ENCODE measurements around the gene HSPA4.

The HSPA4 gene

GRCh38 chr5:133066045-133066444, 14.2 kb downstream of the HSPA4 start:
- TF ChIP-seq EP300 (IDR thresholded peaks at IDR 0.05; ENCODE audit: borderline replicate concordance), result no peak
- TF ChIP-seq TCF12 (IDR thresholded peaks at IDR 0.05; ENCODE audit: low read depth), result no peak
- TF ChIP-seq NFIC (IDR thresholded peaks at IDR 0.05), result no peak
- no peak for TF ChIP-seq CREB1 (IDR thresholded peaks at IDR 0.05; ENCODE audit: low read depth)
- no peak for TF ChIP-seq RAD21 (IDR thresholded peaks at IDR 0.05; ENCODE audit: low read depth)
- TF ChIP-seq, protein P1, sequence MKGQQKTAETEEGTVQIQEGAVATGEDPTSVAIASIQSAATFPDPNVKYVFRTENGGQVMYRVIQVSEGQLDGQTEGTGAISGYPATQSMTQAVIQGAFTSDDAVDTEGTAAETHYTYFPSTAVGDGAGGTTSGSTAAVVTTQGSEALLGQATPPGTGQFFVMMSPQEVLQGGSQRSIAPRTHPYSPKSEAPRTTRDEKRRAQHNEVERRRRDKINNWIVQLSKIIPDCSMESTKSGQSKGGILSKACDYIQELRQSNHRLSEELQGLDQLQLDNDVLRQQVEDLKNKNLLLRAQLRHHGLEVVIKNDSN (IDR thresholded peaks at IDR 0.05), result no peak
- TF ChIP-seq CEBPB (IDR thresholded peaks at IDR 0.05), result no peak
- no peak for TF ChIP-seq EGR1 (IDR thresholded peaks at IDR 0.05)
- TF ChIP-seq, protein P2, sequence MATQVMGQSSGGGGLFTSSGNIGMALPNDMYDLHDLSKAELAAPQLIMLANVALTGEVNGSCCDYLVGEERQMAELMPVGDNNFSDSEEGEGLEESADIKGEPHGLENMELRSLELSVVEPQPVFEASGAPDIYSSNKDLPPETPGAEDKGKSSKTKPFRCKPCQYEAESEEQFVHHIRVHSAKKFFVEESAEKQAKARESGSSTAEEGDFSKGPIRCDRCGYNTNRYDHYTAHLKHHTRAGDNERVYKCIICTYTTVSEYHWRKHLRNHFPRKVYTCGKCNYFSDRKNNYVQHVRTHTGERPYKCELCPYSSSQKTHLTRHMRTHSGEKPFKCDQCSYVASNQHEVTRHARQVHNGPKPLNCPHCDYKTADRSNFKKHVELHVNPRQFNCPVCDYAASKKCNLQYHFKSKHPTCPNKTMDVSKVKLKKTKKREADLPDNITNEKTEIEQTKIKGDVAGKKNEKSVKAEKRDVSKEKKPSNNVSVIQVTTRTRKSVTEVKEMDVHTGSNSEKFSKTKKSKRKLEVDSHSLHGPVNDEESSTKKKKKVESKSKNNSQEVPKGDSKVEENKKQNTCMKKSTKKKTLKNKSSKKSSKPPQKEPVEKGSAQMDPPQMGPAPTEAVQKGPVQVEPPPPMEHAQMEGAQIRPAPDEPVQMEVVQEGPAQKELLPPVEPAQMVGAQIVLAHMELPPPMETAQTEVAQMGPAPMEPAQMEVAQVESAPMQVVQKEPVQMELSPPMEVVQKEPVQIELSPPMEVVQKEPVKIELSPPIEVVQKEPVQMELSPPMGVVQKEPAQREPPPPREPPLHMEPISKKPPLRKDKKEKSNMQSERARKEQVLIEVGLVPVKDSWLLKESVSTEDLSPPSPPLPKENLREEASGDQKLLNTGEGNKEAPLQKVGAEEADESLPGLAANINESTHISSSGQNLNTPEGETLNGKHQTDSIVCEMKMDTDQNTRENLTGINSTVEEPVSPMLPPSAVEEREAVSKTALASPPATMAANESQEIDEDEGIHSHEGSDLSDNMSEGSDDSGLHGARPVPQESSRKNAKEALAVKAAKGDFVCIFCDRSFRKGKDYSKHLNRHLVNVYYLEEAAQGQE (IDR thresholded peaks at IDR 0.05; ENCODE audit: low read depth), result no peak
- TF ChIP-seq TAF1 (IDR thresholded peaks at IDR 0.05; ENCODE audit: low read depth), result no peak
- no peak for TF ChIP-seq FOXM1 (IDR thresholded peaks at IDR 0.05; ENCODE audit: borderline replicate concordance, low read depth)
- TF ChIP-seq YY1 (IDR thresholded peaks at IDR 0.05; ENCODE audit: low read depth), result no peak
- TF ChIP-seq TEAD4 (IDR thresholded peaks at IDR 0.05), result no peak
- TF ChIP-seq ZBTB7A (IDR thresholded peaks at IDR 0.05; ENCODE audit: low read depth), result no peak
- TF ChIP-seq MAX (IDR thresholded peaks at IDR 0.05), result no peak

- TF ChIP-seq, protein P2 (IDR thresholded peaks at IDR 0.05; ENCODE audit: low read depth), result no peak
- TF ChIP-seq NFIC (IDR thresholded peaks at IDR 0.05), result no peak
- no peak for TF ChIP-seq RAD21 (IDR thresholded peaks at IDR 0.05; ENCODE audit: low read depth)
- TF ChIP-seq TEAD4 (IDR thresholded peaks at IDR 0.05), result no peak
- TF ChIP-seq, protein P1 (IDR thresholded peaks at IDR 0.05), result no peak
- TF ChIP-seq EGR1 (IDR thresholded peaks at IDR 0.05), result no peak
- no peak for TF ChIP-seq MAX (IDR thresholded peaks at IDR 0.05)
- no peak for TF ChIP-seq CREB1 (IDR thresholded peaks at IDR 0.05; ENCODE audit: low read depth)
- no peak for TF ChIP-seq TAF1 (IDR thresholded peaks at IDR 0.05; ENCODE audit: low read depth)
- TF ChIP-seq ZBTB7A (IDR thresholded peaks at IDR 0.05; ENCODE audit: low read depth), result no peak
- TF ChIP-seq EP300 (IDR thresholded peaks at IDR 0.05; ENCODE audit: borderline replicate concordance), result no peak
- no peak for TF ChIP-seq TCF12 (IDR thresholded peaks at IDR 0.05; ENCODE audit: low read depth)
- TF ChIP-seq CEBPB (IDR thresholded peaks at IDR 0.05), result no peak
- TF ChIP-seq FOXM1 (IDR thresholded peaks at IDR 0.05; ENCODE audit: borderline replicate concordance, low read depth), result no peak
Measured at GRCh38 chr5:133072021-133072420, 20.2 kb downstream of the HSPA4 start.

DNA sequence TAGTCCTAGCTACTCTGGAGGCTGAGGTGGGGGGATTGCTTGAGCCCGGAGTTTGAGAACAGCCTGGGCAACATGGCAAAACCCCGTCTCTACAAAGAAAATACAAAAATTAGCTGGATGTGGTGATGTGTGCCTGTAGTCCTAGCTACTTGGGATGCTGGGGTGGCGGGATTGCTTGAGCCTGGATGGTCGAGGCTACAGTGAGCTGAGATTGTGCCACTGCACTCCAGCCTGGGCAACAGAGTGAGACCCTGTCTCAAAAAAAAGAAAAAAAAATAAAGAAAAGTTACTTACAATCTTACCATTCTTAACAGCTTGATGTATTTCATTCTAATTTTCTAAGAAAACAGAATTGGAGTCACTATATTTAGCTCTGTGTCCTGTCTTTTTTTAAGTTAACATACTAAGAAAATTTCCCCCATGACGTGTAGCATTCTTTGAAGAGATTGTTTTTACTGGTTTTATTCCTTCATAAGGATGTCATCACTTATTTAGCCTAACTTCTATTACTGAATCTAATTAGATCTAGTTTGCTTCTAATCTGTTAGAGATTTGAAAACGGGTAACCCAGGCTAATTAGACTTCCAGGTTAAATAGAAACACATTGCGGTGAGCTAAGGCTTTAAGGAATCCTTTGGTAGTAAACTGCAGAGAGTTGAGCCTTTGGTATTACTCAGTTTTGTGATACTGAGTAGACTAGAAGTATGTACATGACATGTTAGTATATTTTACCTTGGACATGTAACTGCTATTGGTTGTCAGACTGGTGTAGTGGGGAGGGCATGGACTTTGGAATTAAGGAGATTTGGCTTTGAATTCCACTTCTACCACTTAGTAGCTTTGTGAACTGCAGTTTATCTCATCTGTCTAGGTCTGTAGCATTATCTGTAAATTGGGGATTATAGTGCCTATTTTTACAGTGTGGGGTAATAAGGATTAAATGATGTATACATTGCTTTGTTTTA, 24.0 kb downstream of the HSPA4 start:
- no peak for TF ChIP-seq CEBPB (IDR thresholded peaks at IDR 0.05)
- TF ChIP-seq TAF1 (IDR thresholded peaks at IDR 0.05; ENCODE audit: low read depth), result no peak
- TF ChIP-seq ZBTB7A (IDR thresholded peaks at IDR 0.05; ENCODE audit: low read depth), result no peak
- no peak for TF ChIP-seq YY1 (IDR thresholded peaks at IDR 0.05; ENCODE audit: low read depth)
- TF ChIP-seq RAD21 (IDR thresholded peaks at IDR 0.05; ENCODE audit: low read depth), result no peak
- TF ChIP-seq EGR1 (IDR thresholded peaks at IDR 0.05), result no peak
- no peak for TF ChIP-seq FOXM1 (IDR thresholded peaks at IDR 0.05; ENCODE audit: borderline replicate concordance, low read depth)
- TF ChIP-seq TCF12 (IDR thresholded peaks at IDR 0.05; ENCODE audit: low read depth), result no peak

DNA sequence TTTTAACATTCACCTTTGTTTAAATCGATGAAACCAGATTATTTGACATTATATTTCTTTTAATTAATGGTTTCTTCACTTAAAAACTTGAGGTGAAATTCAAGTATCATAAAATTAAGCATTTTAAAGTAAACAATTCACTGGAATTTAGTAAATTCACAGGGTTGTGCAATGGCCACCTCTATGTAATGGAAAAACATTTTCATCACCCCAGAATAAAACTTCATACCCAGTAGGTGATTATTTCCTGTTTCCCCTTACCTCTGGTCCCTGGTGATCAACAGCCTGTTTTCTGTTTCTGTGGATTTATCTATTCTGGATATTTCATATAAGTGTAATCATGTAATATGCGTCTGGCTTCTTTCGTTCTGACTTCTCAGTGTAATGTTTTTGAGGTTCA, 27.2 kb downstream of the HSPA4 start:
- no peak for TF ChIP-seq TCF12 (IDR thresholded peaks at IDR 0.05; ENCODE audit: low read depth)
- TF ChIP-seq EGR1 (IDR thresholded peaks at IDR 0.05), result no peak
- TF ChIP-seq CREB1 (IDR thresholded peaks at IDR 0.05; ENCODE audit: low read depth), result no peak
- no peak for TF ChIP-seq YY1 (IDR thresholded peaks at IDR 0.05; ENCODE audit: low read depth)
- no peak for TF ChIP-seq EP300 (IDR thresholded peaks at IDR 0.05; ENCODE audit: borderline replicate concordance)
- no peak for TF ChIP-seq ZBTB7A (IDR thresholded peaks at IDR 0.05; ENCODE audit: low read depth)
- no peak for TF ChIP-seq NFIC (IDR thresholded peaks at IDR 0.05)
- no peak for TF ChIP-seq MAX (IDR thresholded peaks at IDR 0.05)
- TF ChIP-seq CEBPB (IDR thresholded peaks at IDR 0.05), result no peak
- TF ChIP-seq, protein P1 (IDR thresholded peaks at IDR 0.05), result no peak
- TF ChIP-seq, protein P2 (IDR thresholded peaks at IDR 0.05; ENCODE audit: low read depth), result no peak
- TF ChIP-seq FOXM1 (IDR thresholded peaks at IDR 0.05; ENCODE audit: borderline replicate concordance, low read depth), result no peak
